Astrocyte (in vitro differentiated cells and primary cell): Measurements from ENCODE around the gene BMAL2.

Experiments used
- EZH2 ChIP-seq: IDR thresholded peaks from 2 replicates; pipeline ENCODE4 v1.6.1; 2012; ENCODE audit warnings: mild to moderate bottlenecking, low read length, inconsistent platforms; ENCODE audit not compliant: insufficient read depth
- TF ChIP-seq, protein P1 (sequence below): IDR thresholded peaks from 2 replicates; pipeline ENCODE4 v1.5.1; 2011; ENCODE audit warnings: low read depth, mild to moderate bottlenecking, inconsistent platforms, low read length, moderate library complexity; ENCODE audit not compliant: insufficient read depth

GRCh38 chr12:27351476-27351875 lies 18.8 kb downstream of the BMAL2 start:
- TF ChIP-seq, protein P1, sequence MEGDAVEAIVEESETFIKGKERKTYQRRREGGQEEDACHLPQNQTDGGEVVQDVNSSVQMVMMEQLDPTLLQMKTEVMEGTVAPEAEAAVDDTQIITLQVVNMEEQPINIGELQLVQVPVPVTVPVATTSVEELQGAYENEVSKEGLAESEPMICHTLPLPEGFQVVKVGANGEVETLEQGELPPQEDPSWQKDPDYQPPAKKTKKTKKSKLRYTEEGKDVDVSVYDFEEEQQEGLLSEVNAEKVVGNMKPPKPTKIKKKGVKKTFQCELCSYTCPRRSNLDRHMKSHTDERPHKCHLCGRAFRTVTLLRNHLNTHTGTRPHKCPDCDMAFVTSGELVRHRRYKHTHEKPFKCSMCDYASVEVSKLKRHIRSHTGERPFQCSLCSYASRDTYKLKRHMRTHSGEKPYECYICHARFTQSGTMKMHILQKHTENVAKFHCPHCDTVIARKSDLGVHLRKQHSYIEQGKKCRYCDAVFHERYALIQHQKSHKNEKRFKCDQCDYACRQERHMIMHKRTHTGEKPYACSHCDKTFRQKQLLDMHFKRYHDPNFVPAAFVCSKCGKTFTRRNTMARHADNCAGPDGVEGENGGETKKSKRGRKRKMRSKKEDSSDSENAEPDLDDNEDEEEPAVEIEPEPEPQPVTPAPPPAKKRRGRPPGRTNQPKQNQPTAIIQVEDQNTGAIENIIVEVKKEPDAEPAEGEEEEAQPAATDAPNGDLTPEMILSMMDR: no peak
- no peak for TF ChIP-seq EZH2
